ENCODE results near the gene ASL. TPM values are rescaled to one million over a fixed set of nuclear protein-coding genes. Genes with fewer than 3 reads are reported as not detected.
"Not testable (repeated sequence)": the region's sequence is repeated elsewhere in the genome, so short reads cannot be mapped to it uniquely, and the experiment has no call there.

Gene ASL
- total RNA-seq: 10 to 100 TPM; 19.9 TPM
- long read RNA-seq, donor 1, partial matches to known transcripts: 4 of 15 reads
- long read RNA-seq, donor 1, other reads (novel, unspliced or antisense): 4 of 15 reads
- long read RNA-seq, donor 2, transcript ASL-205 (16 exons, 1,622 nt): major isoform, 43 of 86 reads
- long read RNA-seq, donor 2, transcript ASL-201 (17 exons, 2,143 nt): minor isoform, 9 of 86 reads
- long read RNA-seq, donor 2, partial matches to known transcripts: 13 of 86 reads
- long read RNA-seq, donor 2, other reads (novel, unspliced or antisense): 16 of 86 reads

DNA sequence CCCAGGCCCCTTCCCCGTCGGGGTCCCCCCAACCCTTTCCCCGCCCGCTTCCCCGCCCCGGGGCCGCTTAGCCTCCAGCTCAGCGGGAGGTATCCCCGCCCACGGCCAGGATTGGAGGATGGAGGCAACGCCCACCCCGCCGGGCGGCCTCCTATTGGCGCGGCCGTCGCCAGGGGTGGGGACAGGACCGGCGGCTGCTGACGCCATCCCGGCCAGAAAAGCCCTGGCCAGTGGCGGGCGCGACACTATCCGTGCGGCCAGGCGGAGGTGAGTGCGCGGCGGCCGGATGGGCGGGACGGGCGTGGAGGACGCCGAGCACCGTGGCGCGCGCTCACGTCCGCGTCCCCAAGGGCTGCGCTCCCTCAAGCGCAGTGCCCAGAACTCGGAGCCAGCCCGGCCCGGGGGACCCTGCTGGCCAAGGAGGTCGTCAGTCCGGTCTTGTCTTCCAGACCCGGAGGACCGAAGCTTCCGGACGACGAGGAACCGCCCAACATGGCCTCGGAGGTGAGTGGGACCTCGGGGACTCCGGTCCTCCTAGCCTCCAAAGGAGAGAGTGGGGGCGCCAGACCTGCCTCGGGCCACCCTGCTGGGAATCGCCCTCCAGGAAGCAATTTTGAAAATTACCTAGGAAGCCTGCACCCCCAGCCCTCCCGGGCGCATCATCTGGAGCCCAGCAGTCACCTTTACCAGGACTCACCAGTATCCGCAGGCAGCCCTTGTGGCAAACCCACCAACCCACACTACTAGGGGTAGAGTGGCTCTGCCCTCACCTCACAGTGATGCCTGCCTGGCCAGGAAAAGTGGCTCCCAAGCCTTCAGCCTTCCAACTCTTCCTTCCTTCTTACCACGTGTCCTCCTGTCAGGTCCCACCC, at the start of gene ASL:
ASL (plus strand) TSS at position 230 of the 872 bp plus-strand sequence; CDS start at position 493, 263 bp downstream.
- intact Hi-C loops (cut with DNase I): no loop called here
- DNase-seq (ENCODE audit: low spot score): peak; percentile 98

DNA sequence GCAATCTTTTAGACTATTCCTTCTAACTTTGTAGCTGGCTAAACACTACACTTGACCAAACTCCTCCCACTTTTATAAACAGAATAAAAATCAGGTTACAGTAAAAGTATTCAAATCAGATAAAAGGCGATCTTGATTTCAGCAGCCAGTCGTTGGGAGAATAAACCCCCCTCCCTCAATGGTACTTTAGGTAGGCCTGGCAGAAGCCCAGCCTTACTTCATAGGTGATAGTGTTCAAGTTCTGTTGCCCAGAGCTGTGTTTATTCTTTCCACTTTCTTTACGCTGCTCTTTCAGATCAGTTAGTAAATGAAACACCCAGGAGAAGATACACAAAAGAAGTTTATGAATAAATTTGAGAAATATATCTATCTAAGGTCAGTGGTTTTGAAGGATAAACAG, 47.3 kb upstream of the ASL start:
- DNase-seq (ENCODE audit: low spot score); intact Hi-C loops (cut with DNase I): not testable (repeated sequence)

DNA sequence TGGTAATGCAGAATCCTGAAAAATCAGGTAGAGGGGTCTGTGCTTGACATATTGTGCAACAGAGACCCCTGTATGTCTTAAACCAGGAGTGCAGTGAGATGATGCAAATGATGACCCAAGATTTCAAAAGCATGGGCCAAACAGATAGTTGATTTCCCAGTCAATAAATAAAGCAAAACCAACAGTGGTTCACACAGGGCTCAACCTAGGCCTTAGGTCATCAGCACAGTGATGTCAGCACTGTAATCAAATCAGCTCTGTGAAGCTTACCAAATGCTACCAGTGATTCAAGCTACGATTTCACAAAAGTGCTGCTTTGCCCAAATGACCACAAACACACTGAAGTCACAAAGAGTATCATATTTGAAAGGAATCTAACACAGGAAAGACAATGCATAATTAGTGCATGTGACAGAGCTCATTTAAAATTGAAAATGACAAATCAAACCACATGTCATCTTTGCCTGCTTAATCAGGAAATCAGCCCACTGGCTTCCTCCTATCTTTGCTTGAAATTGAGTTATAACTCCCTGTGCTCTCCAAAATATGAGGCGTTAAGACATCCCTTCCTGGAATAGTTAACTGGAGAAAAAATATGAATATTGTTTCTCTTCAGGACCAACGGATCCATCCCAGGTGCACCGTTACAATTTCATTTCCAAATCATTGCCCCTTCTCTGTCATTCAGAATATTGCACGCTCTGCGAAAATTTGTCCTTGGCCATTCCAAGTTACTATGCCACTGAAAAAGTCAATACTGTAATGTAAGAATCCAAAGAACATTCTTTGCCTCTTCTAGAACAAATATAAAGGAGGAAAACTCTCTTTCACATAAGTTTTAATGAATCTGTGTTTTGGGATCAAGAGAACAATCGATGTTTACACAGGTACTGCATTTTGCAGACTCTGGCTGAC, 41.9 kb upstream of the ASL start:
- intact Hi-C loops (cut with DNase I): no loop called here
- DNase-seq (ENCODE audit: low spot score): no peak

DNA sequence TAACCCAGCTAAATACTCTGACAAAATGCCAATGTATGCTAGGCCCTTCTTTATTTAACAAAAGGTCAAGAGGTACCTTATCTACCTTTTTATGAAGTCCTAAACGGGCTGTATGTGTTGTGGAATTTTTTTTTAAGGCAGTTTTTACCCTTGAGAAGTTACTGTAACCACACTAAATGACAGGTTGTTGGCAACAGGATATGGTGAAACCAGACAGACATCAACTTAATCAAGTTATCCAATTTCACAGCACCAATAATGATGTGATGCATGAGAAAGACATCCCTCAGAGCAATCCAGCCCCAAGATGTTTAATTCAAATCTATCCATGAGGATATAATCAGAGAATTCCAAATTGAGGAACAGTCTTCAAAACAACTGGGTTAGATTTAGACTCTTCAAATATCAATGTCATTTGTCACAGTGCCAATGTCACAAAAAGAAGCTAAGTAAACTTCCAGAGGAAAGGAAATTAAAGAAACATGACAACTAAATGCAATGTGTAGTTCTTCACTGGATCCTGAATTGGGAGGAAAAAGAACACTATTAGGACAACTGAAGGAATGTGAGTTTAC, 41.1 kb upstream of the ASL start:
- intact Hi-C loops (cut with DNase I); DNase-seq (ENCODE audit: low spot score): not testable (repeated sequence)

DNA sequence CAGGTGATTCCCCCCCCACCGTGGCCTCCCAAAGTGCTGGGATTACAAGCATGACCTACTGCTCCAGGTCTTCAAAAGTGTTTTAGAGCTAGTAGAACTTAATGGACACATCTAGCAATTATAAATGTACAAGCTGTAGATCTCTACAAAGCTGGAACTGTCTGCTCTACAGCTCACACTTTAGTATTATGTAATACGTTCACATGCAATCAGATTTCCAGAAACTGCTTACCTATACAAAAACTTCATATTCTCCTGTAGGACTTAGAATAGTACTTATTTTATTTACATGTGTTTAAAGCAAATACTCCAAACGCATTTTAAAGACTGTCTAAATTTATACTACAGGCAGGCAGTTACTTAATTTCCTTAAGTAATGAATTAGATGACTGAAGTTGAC, 39.2 kb upstream of the ASL start:
- intact Hi-C loops (cut with DNase I): no loop called here
- no peak for DNase-seq (ENCODE audit: low spot score)

DNA sequence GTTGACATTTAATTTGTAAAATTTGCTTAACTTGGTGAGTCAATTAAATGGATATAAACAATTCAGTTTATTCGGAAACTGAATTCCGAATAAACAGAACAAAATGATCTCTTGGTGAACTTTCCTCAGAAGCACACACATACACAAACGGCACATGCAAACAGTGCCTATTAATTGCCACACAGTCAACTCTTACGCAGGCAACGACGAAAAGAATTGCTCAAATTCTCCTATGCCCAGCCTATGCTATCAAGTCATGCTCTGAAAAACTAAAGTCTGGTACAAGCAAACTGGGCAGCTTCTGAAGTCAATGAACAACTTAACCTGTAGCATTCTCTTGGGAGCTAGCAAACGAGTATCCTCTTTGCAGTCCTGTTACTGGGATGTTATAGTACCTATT, 38.8 kb upstream of the ASL start:
- intact Hi-C loops (cut with DNase I): no loop called here
- no peak for DNase-seq (ENCODE audit: low spot score)

DNA sequence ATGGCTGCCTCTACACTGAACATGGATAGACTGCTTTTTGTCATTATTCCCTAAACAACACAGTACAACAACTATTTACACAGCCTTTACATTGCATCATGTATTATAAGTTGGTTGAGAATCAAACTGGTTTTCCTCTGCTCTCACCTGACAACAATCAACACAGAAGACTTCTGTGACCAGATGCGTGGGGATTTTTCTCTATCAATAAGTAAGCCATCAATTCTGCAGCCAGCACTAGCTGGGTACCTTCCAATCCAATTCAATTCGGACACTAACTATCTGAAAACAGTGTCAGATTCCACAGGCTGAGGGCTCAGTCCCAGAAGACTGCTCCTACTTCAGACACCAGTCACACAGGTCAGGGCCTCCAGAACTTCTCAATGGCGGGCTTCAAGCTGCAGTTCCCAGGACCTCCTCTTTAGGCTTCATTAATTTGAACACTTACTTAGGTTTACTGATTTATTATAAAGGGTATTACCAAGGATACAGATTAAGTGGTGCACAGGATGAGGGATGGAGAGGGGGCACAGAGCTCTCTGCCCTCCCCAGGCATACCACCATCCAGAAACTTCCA, 36.4 kb upstream of the ASL start:
- peak; percentile 19 for DNase-seq (ENCODE audit: low spot score)
- intact Hi-C loops (cut with DNase I): no loop called here

DNA sequence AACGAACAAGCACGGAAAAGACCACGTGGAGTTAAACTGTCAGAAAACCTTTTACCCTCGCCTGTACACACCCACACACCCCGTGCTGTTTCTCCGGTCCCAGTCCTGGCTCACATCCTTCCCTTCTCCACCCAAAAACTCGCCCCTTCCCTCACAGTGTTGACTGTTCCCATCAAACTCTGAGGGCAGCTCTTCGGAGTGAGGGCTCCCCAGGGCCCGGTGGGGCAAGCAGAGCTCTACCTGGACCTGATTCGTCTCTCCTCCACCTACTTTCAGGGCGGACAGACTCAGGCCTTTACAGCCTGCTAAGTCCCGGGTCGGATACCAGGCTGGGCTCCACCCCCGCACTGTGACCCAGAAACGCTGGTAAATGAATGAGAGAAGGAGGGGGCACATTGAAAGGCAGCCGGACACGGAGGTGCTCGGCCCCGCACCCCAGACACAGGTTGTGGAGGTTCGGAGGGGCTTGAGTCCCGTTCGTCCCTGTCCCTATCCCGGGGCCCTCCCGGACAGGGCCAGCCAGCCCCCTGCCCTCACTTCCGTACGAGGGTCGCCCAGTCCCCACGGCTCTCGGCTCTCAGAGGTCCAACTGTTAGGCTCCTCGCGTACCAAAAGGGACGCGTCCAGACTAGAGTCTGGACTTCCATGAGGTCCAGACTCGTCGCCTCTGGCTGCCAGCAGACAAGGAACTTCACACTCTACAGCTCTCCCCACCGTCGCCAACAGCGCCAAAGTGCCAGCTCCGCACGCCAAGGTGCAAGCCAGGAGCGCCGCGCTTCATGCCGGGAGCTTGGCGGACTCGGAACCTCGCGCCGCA, 31.7 kb upstream of the ASL start:
- peak; percentile 86 for DNase-seq (ENCODE audit: low spot score)

DNA sequence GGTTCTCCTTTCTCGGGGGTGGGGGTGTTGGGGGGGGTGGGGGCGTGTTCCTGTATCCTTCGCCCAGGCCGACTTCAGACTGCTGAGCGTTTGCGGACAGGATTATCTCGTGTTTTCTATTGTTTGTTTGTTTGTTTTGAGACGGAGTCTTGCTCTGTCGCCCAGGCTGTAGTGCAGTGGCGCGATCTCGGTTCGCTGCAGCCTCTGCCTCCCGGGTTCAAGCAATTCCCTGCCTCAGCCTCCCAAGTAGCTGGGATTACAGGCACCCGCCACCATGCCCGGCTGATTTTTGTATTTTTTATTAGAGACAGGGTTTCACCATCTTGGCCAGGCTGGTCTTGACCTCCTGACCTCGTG, 31.1 kb upstream of the ASL start:
- DNase-seq (ENCODE audit: low spot score); intact Hi-C loops (cut with DNase I): not testable (repeated sequence)

More for the DNA sequence above, 31.7 kb upstream of the ASL start:
- intact Hi-C loops (cut with DNase I): no loop called here

DNA sequence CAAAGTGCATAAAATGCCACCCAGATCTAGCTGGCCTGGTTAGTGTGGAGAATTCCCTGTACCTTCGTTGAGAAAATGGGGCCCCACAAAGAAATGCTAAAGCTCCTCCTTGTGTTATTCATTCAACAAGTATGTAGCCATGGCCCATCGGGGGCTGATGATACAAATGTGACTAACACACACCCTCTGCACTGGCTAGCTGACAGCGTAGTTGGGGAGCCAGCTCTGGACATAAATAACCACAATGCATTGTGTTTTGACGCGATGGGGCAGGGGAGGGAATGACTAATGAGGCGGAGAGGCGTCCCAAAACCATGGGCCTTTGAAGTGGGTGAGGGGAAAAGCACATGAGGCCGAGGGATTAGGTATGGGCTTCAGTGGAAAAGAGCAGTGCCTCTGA, 28.2 kb upstream of the ASL start:
- DNase-seq (ENCODE audit: low spot score): no peak
- intact Hi-C loops (cut with DNase I): no loop called here

DNA sequence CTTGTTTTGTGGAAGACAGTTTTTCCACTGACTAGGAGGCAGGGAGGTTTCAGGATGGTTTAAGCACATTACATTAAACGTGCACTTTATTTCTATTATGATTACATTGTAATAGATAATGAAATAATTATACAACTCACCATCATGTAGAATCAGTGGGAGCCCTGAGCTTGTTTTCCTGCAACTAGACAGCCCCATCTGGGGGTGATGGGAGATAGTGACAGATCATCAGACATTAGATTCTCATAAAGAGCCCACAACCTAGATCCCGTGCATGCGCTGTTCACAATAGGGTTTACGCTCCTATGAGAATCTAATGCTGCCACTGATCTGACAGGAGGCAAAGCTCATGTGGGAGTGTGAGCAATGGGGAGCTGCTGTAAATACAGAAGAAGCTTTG, 25.7 kb upstream of the ASL start:
- intact Hi-C loops (cut with DNase I); DNase-seq (ENCODE audit: low spot score): not testable (repeated sequence)

DNA sequence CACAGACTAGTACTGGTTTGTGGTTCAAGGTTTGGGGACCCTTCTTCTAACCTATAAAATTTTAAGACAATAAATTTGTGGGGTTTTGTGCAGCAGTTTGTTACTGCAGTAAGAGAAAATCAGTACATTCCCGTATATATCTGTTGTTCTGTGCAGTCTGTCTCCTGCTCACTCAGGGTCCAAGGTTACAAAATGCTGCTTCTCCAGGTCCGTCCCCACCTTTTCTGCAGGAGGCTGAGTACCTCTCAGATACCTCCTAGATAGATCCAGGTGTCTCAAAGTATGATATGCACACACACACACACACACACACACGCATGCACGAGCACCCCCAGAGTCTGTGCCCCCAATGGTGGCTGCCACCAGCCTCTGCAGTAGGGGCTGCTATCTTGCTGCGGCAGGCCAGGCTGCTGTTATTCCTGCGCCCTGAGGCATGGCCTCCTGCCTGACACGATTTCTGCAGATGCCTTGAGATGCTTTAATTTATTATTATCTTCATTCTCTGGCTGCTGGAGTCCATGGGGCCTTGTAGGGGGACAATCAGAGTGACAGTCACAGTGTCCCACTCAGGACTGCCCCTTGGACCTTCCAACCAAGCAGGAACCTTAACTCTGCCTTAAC, 25.2 kb upstream of the ASL start:
- intact Hi-C loops (cut with DNase I): no loop called here

DNA sequence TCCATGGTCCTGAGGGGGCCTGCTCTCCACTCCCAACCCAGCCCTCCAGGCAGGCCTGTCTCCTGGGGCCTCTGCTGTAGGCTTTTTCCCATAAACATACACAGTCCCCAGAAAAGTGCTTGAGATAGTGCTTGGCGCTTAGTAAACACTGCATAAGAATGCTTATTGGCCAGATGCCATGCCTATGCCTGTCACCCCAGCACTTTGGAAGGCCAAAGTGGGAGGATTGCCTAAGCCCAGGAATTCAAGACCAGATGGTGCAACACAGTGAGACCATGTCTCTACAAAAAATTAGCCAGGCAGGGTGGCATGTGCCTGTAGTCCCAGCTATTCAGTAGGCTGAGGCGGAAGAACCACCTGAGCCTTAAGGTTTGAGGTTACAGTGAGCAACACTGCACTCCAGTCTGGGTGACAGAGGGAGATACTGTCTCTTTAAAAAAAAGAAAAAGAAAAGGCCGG, 24.6 kb upstream of the ASL start:
- DNase-seq (ENCODE audit: low spot score): peak; percentile 35
- intact Hi-C loops (cut with DNase I): no loop called here

More for the DNA sequence above, 25.2 kb upstream of the ASL start:
- peak; percentile 32 for DNase-seq (ENCODE audit: low spot score)

DNA sequence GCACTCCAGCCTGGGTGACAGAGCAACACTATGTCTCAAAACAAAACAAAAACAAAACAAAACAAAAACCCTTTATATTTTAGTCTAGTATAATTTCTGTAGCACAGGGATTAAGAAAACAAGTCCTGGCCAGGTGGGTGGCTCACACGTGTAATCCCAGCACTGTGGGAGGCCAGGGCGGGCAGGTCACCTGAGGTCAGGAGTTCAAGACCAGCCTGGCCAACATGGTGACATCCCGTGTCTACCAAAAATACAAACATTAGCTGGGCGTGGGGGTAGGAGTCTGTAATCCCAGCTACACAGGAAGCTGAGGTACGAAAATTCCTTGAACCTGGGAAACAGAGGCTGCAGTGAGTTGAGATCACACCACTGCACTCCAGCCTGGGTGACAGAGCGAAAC, 23.2 kb upstream of the ASL start:
- intact Hi-C loops (cut with DNase I): no loop called here
- peak; percentile 47 for DNase-seq (ENCODE audit: low spot score)

DNA sequence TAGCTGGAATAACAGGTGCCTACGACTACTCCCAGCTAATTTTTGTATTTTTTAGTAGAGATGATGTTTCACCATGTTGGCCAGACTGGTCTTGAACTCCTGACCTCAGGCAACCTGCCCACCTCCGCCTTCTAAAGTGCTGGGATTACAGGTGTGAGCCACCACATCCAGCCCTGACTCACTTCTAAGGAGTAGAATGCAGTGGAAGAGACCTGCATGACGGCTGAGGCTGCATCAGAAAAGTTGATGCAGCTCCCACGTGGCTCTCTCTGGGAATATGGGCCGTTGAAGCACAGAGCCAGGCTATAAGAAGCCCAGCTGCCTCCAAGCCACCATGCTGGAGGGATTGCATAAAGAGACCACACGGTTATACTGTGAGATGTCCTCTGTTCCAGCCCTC, 21.6 kb upstream of the ASL start:
- DNase-seq (ENCODE audit: low spot score): peak; percentile 13
- intact Hi-C loops (cut with DNase I): no loop called here

DNA sequence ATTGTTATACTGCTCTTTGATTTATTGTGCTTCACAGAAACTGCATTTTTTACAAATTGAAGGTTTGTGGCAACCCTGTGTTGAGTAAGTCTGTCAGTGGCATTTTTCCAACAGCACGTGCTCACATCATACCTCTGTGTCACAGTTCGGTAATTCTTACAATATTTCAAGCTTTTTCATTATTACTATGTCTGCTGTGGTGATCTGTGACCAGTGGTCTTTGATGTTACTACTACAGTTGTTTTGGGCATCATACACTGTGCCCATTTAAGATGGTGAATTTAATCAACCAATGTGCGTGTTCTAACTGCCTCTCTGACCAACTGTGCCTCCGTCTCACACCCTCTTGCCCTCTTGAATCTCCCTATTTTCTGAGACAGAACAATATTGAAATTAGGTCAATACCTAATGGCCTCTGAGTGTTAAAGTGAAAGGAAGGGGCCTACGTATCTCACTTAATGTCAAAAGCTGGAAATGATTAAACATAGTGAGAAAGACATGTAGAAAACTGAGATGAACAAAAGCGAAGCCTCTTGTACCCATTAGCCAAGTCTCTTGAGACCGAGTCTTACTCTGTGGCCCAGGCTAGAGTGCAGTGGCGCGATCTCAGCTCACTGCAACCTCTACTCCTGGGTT, 20.2 kb upstream of the ASL start:
- intact Hi-C loops (cut with DNase I): no loop called here
- DNase-seq (ENCODE audit: low spot score): peak; percentile 22

DNA sequence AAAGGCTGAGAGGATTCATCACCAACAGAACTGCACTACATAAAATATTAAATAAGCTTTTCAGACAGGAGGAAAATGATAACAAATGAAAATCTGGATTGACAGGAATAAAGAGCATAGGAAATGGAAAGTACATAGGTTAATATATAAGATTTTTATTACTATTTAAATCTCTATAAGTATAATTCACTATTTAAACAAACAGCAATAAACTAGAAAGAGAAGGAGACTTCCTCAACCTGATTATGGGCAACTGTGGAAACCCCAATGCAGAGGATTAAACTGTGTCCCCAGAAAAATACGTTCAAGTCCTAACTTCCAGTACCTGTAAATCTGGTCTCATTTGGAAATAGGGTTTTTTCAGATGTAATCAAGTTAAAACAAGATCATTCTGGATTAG, 14.8 kb upstream of the ASL start:
- DNase-seq (ENCODE audit: low spot score): no peak
- intact Hi-C loops (cut with DNase I): loop anchor here in 1 of 2 donors (5.0 kb wide), 1 partner anchor 737 kb away; no protein-coding TSS in a partner anchor
